DOHH2 (cell line): ENCODE data around the gene ZBED3.

Source experiments
- CTCF ChIP-seq: fragments of 200-600 bp; sonication (generic); IDR thresholded peaks from one replicate; pipeline ENCODE4 v1.5.1; 2014; ENCODE audit warnings: antibody characterized with exemption, mild to moderate bottlenecking, low read depth, low read length; ENCODE audit not compliant: poor library complexity, severe bottlenecking
- EZH2phosphoT487 ChIP-seq: fragments of 200-600 bp; sonication (generic); IDR thresholded peaks from 2 replicates; pipeline ENCODE4 v1.6.1; 2017; ENCODE audit warnings: borderline replicate concordance, mild to moderate bottlenecking, antibody characterized with exemption, low read length, moderate library complexity, mixed read lengths

DNA sequence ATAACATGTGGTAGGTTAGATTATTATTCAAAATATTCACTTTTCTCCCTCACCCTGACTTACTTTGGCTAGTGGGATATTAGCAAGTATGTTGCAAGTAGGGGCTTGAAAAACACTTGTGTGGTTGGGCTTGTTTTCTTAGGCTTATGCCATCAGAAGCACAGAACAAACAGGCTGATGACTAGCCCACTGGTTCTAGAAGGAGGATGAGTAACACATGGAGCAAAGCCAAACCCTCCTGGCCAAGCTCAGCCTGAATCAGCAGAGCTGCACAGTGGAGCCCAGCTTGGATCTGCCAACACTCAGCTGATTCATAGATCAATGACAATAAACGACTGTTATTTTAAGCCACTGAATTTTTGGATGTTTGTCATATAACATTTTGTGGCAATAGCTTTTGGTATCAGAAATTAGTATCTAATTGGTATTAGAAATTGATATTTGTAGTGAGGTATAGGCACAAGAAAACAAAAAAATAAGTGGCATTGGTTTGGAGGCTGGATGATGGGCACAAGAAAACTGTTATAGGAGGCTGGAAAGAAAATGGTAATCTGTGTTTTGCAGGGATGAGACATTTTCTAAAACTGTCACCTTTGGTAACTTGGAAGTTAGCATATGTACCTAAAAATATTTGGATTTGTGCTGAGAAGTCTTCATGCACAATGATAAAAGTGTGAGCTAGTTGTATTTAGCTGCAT lies 46.1 kb upstream of the ZBED3 start:
- TF ChIP-seq CTCF (no peak), EZH2phosphoT487 (no peak)
